ENCODE results near the gene MMP2.

GRCh38 chr16:55437625-55438024 is 41.4 kb upstream of the MMP2 start:
- no peak for TF ChIP-seq REST (tag by site-specific recombination; IDR thresholded peaks at IDR 0.05)
- no peak for TF ChIP-seq GLIS1 (tag by site-specific recombination; IDR thresholded peaks at IDR 0.05)
- no peak for TF ChIP-seq ZNF791 (tag by site-specific recombination; IDR thresholded peaks at IDR 0.05)
- TF ChIP-seq CTCF (tag by site-specific recombination; IDR thresholded peaks at IDR 0.05) = no peak
- no peak for TF ChIP-seq ZNF140 (tag by site-specific recombination; IDR thresholded peaks at IDR 0.05)

All from HEK293 (cell line).